Stimulated activated CD4-positive, alpha-beta T cell treated with anti-CD3 and anti-CD28 coated beads, Interleukin-15, amount 100 ng/mL, for 48 hours (primary cell): ENCODE measurements around the gene MARK4.
"Not testable (repeated sequence)": the region's sequence is repeated elsewhere in the genome, so short reads cannot be mapped to it uniquely, and the experiment has no call there.

Experiments used
- DNase-seq, 2 donors: peaks; one replicate each; pipeline ENCODE4 v3.0.0-alpha.2; 2020; ENCODE audit warnings: low read depth in 2 of 2

MARK4 gene

DNA sequence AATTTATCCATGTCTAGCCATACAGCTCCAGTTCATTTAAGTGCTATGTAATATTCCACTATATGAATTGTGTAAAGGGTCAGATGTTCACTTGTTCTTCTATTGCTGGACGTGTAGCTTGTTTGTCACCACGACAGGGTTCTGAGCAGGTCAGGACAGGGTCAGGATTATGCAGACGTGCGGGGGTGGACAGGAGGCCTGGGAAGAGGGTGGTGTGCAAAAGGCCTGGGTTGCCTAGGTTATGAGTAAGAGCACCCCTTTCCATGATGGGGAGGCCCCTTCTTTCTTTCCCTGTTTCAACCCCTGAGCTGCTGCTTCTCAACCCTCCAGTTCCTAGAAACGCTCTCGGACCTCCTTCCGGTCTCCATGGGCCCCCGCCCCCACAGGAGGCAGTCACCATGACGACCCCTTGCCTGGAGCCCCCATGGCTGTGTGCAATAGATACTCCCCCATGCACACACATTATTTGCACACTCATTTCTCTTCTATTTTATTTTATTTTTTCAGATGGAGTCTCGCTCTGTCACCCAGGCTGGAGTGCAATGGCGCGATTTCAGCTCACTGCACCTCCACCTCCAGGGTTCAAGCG, 7.8 kb upstream of the MARK4 start:
- no peak for DNase-seq

DNA sequence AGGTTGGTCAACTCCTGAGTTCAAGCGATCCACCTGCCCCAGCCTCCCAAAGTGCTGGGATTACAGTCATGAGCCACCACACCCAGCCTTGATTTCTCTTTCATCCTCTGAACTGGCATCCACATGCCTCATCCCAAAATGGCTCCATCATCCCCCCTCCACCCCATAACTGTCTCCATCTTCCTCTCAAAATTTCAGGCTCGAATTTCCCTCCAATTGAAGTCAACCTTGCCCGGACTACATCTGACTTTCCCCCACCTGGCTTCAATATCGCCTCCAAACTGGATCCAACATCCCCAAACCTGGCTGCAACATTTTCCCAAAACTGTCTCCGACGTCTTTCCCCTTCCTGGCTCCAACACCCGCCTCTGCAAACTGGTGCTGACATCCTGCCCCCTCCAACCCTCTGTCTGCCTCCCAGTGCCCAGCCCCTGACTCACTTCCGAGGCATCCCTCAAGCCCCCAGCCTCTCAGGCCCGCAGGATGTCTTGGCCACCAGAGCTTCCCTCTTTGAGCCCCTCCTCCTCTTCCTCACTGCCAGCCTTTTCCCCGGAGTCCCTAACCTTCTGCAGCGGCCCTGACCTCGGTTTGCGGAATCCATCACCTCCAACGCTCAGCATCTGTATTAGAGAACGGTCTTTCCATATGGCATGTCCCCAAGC, 6.8 kb upstream of the MARK4 start:
- DNase-seq: no peak

DNA sequence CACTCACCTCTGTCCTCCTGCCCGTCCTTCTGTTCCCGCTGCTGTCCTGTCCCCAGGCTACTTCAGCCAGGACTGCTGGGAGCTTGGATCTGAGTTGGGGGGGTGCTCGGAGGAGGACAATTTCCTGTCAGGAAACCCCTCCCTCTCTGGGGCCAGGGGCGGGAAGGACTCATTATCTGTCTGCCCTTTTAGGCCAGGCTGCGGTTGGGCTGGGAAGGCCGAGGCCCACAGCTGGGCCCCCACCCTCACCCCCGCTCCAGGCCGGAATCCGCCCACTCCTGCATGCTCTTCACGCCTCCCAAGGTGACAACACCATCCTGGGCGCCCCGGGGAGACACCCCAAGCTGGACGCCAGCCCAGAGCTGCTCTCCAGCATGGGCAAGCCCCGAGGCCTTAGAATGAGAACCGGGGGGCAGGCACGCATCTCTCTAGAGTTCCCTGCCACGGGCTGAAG, 5.7 kb upstream of the MARK4 start, which contains the start of gene EXOC3L2:
Gene EXOC3L2, minus strand, starts transcription at position 74 of the 454 bp plus-strand sequence. CDS start 6,362 bp downstream, outside the sequence.
- DNase-seq: no peak

DNA sequence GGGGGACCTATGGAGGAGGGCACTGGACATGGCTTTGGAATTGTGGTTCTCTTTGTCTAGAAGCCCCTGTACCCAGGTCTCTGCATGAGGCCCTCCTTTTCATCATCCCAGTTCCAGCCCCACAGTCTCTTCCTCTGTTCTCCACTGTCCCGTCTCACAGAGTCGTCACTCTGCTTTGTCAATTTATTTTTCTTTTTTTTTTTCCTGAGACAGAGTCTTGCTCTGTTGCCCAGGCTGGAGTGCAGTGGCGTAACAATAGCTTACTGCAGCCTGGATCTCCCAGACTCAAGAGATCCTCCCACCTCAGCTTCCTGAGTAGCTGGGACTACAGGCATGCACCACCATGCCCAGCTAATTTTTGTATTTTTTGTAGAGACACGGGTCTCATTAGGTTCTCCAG, 5.2 kb upstream of the MARK4 start:
- DNase-seq: no peak

DNA sequence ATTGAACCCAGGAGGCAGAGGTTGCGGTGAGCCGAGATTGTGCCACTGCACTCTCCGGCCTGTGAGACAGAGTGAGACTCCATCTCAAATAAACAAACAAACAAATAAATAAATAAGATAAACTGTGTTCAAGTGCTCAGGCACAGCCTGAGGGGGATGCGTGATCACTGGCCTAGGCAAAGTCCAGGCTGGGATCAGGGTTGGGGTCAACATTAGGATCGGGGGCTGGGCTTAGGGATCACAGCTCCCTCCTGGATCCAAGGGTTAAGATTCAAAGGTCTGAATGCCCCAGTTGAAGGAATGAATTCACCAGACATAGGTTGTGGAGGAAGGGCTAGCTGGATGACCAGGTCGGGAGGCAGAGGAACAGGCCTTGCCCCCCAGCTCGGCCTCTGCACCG, 3.9 kb upstream of the MARK4 start:
- no peak for DNase-seq

DNA sequence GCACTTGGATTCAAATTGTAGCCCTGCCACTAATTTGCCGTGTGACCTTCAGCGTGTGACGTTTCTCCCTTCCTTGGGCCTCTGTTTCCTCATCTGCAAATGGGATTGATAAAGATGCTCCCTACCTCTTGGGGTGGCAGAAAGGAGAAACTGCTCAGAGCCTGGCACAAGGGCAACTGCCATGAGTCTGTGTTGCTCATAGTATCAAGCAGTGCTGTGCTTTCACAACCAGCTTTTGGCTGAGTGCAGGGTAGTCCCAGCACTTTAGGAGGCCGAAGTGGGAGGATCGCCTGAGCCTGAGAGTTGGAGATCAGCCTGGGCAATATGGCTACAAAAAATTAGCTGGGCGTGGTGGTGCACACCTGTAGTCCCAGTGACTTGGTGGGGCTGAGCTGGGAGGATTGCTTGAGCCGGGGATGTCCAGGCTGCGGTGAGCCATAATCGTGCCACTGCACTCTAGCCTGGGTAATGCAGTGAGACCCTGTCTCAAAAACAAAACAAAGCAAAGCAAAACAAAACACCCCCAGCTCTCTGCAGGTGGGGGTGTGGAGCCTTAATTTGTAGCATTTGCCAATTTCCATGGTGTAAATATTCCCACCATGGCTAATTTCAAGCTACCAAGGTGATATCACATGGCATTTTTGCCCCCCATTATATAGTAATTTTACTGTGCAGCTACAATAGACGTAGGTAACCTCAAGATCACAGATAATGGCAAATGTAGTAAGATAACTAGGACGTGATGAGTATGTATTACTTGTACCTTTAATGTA, 1.6 kb upstream of the MARK4 start:
- DNase-seq: no peak

DNA sequence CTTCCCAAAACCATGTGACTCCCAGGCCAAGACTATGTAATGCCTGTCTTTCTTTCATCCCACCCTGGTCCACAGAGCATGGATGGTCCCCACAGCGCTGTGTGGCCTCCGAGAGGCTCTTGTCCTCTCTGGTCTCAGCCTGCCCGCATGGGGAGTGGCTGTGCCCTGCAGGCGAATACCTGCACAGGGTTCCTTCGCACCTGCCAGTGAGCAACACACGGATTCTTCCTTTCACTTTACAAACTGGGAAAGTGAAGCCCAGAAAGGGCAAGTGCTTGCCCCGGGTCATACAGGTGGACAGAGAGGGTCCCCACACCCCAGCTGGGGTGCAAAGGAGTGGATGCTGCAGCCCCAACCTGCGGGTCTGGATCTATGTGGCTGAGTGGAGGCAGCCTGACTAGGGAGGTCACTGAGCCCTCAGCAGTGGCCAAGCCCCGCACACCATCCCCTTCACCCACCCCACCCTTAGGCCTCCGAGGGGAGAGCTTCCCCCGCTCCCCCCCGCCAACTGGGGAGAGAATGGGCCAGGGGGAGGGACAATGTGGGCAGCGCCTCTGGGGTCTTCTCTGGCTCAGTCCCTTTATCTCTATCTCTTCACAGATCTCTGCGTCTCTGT, 747 bp upstream of the MARK4 start:
- no peak for DNase-seq

DNA sequence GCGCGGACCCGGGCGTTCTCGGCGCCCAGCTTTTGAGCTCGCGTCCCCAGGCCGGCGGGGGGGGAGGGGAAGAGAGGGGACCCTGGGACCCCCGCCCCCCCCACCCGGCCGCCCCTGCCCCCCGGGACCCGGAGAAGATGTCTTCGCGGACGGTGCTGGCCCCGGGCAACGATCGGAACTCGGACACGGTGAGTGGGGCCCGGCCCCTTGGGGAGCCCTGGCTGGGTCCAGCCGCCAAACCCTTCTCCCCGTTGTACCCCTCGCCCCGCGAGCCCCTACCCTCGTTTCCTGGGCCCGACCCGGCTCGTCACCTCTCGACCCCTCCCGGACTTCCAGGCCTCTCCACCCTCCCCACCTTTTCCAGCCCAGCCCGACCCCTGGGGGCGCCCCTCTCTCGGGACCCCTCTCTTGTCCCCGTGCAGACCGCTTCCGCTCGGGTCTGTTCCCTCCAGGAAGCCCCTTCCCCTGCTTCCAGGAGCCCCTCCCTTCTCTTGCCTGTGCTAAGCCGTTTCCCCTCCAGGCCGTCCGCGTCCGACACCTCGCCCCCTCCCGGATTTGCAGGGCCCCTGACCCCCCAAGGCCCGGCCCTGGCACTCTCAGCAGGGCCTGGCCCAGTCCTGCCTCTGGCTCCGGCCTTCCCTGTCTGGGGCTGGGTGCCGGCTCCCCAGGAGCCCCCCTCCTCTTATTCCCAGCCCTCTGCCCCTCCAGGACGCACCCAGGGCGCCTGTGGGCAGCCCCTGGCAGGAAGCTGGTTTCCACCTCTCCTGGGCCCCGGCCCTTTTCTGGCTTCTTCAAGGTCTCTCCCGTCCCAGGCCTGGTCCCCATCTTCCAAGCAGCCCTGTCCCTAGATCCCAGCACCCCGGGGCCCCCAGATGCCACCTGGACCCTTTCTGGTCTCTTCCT, 632 bp downstream of the MARK4 start:
- no peak for DNase-seq

DNA sequence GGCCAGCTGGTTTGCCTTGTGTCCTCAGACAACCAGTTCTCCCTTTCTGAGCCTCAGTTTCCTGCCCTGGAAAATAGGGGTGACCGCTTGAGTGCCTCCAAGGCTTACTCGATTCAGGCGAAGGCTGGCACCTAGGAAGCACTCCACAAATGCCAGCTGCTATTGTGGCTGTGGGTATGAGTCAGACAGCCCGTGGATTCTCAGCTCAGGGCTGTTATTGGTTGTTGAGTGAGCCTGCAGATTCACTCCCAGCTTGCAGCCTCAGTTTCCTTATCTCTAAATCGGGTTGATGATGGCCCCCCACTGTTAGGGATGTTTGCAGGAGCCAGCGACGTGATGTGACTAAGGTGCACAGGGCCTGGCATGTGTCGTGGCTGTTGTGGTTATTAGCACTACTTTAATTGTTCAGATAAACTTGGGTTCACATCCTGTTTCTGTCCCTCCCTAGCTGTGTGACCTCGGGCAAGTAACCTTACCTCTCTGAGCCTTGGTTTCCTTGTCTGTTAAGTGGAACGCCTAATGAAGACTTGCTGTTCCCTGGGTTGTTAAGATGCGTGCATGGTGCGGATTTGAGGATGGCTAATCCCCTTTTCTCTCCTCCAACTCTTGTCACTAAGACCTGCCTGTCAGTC, 2.4 kb downstream of the MARK4 start:
- no peak for DNase-seq

DNA sequence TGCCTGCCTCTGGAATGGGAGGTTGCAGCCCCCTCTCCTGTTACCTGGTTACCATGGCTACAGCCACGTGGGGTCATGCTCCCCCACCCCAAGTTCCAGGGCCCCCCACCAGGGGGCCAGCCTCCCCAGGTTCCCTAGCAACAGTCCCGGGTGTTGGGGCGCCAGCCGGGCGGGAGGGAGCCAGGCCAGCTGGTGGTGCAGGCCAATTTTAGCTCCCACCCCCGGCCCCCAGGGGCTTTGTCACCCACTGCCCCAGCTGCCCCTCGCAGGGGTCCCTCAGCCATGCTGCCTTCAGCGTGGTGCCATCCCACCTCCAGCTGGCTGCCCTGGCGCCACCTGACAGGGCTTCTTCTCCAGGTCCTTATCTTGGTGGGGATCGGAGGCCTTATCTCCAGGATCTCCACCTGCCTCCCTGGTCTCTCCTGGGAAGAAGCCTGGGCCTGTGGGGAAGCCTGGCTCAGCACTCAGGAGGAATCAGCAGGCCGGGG, 3.0 kb downstream of the MARK4 start:
- no peak for DNase-seq

DNA sequence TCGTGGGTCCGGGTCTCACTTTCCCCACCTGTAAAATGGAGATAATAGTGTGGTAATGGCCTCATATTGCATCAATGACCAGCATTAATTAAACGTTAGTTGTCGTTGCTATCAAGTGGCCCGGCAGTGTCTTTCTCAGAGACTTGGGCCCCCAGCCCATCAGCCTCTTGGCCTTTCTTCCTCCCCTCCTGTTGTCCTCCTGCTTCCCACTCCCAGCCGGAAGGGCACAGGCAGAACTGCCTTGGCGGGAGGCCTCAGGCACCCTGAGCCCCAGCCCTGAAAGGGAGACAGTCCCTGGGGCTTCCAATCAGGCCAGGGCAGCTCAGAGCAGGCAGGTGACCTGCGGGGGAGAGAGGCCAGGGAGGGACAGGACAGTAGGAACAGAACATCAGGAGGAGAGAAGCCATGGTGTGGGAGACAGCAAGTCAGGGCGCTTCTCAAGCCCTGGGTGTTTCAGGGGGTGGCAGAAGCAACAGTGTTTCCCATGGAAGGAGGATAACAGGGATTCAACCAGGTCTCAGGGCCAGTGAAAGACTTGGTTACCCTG, 4.6 kb downstream of the MARK4 start:
- no peak for DNase-seq

DNA sequence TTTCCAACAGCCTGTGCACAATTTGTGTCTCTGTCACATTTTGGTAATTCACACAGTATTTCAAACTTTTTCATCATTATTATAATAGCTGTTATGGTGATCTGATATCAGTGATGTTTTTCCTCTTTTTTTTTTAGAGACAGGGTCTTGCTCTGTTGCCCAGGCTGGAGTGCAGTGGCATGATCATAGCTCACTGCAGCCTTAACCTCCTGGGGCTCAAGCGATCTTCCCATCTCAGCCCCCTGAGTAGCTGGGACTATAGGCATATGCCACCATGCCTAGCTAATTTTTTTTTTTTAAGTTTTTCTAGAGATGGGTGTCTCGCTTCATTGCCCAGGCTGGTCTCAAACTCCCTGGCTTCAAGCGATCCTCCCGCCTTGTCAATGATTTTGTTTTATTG, 5.8 kb downstream of the MARK4 start:
- no peak for DNase-seq

DNA sequence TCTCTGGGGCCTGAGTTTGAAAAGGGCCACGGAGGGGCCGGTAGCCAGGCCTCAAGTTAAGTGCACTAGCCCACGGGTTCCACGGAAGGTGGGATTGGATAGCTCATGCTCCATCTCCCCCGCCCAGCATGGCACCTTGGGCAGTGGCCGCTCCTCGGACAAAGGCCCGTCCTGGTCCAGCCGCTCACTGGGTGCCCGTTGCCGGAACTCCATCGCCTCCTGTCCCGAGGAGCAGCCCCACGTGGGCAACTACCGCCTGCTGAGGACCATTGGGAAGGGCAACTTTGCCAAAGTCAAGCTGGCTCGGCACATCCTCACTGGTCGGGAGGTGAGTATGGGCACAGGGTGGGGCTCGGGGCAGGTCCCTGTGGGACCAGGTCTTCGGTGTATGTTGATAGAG, 7.8 kb downstream of the MARK4 start:
- DNase-seq: no peak

DNA sequence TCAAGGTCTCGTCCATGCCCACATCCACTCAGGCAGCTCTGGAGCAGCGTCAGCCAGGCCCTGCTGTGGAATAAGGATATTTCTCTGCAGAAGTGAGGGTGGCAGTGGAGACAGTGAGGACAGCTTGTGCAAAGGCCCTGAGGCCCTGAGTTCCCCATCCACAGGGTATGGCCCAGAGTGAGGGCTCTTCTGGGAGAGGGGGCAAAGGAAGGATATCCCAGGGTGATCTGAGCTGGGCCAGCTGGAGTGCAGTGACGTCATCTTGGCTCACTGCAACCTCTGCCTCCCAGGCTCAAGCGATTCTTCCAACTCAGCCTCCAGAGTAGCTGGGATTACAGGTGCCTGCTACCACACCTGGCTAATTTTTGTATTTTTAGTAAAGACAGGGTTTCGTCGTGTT, 11.5 kb downstream of the MARK4 start:
- DNase-seq: no peak

DNA sequence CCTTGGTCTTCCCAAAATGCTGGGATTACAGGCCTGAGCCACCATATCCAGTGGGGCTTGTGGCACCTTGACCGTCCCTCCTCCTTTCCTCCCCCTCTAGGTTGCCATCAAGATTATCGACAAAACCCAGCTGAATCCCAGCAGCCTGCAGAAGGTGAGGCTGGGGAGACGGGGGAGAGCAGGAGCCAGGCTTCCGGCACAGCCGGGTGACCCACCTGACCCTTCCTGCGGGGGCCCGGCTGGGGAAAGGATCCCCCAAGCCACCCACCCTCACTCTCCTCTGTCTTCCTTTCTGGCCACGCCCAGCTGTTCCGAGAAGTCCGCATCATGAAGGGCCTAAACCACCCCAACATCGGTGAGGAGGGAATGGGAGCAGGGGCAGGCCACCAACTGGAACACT, 11.9 kb downstream of the MARK4 start:
- DNase-seq: no peak

DNA sequence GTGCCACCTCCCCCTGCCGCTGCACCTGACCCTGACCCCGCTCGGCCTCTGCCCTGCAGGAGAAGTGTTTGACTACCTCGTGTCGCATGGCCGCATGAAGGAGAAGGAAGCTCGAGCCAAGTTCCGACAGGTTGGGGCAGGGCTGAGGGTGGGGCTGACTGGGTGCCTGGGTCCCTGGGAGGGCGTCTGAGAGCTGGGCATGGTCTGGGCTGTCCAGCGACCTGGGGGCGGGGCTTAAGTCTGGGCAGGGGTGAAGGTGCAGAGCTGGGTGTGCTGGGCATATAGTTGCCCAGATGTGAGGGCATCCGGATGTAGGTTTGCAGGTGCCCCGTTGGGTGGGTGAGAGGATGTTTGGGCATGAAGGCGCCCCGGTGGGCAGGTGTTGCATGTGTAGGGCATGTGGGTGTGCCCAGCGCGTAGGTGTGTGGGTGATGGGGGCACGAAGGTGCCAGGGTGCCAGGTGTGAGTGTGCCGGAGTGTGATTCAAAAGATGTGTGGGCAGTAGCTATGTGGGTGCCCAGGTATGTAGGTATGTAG, 13.8 kb downstream of the MARK4 start:
- no peak for DNase-seq

DNA sequence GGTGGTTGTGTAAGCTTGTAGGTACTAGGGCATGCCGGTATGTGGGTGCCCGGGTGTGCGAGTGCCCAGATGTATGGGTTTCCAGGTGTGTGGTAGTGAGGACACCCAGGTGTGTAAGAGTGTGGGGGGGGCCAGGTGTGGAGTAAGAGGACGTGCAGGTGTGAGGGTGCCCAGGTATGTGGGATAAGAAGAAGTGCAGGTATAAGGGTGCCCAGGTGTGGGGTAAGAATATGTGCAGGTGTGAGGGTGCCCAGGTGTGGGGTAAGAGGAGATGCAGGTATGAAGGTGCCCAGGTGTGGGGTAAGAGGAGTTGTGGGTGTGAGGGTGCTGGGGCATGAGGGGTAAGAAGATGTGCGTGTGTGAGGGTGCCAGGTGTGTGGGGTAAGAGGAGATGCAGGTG, 14.3 kb downstream of the MARK4 start:
- no peak for DNase-seq

DNA sequence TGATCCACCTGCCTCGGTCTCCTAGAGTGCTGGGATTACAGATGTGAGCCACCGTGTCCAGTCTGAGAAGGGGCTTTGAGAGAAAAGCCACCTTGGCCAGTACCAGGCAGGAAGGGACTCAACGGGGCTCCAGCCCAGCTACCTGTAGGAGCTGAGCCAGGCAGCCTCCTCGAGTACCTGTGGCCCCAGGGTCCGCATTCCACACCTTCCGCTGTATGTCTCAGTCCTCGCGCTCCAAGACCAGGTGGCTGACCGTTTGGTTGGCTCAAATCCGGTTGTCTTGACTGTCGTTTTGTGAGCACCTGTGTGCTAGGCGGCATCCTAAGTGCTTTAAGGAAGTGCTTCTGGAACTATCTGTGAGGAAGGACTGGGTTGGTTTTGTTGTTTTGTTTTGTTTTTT, 16.2 kb downstream of the MARK4 start:
- no peak for DNase-seq

DNA sequence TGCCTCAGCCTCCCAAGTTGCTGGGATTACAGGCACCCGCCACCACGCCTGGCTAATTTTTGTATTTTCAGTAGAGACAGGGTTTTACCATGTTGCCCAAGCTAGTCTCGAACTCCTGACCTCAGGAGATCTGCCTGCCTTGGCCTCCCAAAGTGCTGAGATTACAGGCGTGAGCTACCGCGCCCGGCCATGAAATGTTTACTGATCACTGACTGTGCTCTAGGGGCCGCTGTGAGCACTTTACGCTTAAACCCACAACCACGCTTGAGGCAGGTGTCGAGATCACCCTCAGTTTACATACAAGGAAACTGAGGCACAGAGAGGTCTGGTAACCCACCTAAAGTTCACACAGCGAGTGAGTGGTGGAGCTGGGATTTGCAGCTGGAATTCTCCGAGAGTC, 18.9 kb downstream of the MARK4 start:
- DNase-seq: not testable (repeated sequence)

DNA sequence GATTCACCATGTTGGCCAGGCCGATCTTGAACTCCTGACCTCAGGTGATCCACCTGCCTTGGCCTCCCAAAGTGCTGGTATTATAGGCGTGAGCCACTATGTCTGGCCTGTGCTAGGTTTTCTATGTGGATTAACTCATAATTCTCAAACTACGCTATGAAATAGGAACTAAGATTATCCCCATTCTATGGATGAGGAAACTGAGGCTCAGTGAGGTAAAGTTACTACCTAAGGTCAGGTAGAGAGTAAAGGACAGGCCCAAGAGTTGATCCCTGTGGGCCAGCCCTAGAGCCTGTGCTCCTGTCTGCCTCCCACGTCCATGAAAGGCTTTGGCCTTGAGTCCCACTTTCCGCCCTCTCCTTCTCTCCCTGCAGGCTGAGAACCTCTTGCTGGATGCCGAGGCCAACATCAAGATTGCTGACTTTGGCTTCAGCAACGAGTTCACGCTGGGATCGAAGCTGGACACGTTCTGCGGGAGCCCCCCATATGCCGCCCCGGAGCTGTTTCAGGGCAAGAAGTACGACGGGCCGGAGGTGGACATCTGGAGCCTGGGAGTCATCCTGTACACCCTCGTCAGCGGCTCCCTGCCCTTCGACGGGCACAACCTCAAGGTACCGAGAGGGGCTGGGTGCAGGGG, 20.1 kb downstream of the MARK4 start:
- no peak for DNase-seq
